ENCODE results near the gene MLKL.

Gene MLKL

DNA sequence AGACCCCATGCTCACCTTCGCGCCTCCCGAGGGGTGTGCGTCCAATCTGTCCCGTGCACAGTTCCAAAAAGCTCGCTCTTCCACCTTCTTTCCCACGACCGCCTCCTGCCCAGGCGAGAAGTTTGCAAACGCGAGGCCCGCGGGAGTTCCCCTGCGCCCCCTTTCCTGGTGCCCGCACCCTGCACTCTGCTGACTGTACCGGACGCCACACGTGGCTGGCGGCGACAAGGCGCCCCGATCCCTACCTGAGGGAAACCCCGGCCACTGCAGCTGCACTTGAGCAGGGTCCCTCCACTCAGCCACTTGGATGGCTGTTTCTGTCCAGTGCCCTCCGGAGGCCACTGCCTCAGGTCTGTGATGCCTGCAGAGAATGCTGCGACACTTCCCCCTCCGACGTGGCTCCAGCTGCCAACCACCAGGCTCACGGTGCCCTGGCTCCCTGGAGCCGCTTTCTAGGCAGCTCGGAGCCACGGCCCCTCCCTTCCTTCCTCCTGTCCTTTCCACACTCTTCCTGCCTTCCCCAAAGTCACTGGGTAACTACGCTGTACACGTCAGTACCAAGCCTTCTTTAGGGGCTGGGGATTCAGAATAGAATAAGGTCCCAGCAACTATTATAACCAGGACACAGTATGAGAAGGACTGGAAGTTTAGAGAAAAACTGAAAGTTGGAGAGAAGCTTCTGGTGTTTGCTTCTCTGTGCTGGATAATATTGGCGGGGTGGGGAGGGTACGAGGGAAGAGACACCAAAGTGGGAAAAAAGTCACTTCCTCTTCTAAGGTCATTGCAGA, at the start of gene MLKL:
Gene MLKL (minus strand): TSS at position 425 of the 788 bp plus-strand sequence. CDS start 5,105 bp downstream, outside the sequence.
- no peak for DNase-seq

DNA sequence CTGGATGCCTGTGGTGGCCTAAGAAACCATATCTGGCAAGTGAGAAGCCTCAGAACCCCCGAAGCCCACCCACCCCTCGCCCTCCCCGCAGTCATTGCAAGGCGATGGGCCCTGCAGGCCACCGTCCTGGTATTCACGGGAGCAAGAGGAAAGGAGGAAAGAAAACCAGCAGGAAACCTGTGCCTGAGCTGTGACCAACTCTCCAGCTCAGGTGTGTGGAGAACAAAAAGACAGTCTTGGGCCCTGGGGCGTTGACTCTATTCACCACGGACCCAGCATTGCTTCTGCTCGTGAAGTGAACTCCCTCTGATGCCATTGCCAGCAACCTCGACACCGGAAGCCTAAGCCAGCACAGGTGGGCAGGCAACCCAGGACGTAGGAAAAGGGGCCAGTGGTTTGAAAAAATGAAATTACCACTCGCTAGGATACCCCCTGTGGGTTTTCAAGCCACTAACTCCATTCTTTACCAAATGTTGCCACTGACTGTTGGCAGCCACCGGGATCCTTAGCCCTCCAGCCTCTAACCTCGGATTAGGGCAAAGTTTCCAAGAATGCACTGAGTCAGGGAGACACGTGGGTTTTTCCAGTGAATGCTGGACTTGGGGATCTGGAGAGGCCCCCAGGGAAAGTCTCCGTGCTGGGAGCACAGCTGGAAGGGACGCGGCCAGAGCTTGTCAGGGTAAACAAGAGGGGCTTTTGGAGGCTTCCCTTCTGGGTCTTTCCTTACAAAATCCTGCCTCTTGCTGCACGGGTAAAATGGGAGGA, 48.8 kb upstream of the MLKL start:
- DNase-seq: no peak

DNA sequence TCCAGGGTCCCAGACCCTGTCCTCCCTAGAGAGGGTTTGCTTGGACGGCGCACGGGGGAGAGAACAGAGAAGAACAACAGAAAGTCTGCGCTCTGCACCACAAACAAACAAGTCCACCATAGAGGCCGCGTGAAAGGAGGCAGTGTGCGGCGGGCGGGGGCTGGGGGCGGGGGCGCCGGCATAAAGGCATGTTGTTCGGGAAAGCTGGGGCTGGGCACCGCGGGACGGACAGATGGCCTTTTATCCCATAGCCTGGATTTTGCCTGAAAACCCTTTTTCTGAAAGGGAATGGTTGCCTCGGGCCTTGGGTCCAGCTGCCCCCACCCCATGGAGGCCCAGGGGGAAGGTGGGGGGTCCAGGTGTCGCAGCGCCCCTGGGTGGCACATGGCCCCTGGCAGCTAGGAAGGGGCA, 48.0 kb upstream of the MLKL start:
- no peak for DNase-seq

DNA sequence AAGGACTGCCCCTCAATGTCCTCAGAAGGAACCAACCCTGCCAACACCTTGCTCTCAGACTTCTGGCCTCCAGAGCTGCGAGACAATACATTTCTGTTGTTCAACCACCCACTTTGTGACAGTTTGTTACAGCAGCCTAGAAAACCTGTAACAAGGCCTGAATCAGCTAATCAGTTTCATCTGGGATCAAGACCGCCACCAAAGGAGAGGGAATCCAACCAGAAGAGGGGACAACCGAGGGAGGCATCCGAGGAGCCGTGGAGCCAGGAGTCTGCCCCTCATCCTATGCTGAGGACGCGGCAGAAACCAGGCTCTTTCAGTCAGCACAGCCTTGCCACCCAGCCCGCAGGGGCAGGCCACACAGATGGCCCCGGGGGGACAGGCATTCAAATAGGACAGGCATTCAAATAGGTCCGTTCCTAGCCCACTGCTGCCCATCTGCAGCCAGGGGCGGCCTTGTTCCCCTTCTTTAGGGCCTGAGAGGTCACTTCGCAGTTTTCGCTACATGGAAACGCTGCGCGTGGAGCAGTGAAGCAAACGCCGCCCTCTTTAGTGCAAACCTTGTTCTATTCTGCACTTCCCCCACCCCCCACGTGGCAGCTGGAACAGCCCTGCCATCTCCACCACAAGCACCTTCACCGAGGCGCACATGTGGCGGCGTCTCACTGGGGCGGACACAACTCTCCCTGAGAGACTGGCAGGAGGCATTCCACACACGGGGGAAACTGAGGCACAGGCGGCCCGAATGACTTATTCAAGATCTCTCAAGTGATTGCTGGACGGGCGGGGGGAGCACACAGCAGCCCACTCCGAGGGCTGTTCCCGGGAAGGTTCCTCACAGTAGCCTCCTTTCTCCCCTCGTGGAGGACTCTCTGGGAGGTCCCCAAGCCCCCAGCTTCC, 47.3 kb upstream of the MLKL start:
- DNase-seq: no peak

DNA sequence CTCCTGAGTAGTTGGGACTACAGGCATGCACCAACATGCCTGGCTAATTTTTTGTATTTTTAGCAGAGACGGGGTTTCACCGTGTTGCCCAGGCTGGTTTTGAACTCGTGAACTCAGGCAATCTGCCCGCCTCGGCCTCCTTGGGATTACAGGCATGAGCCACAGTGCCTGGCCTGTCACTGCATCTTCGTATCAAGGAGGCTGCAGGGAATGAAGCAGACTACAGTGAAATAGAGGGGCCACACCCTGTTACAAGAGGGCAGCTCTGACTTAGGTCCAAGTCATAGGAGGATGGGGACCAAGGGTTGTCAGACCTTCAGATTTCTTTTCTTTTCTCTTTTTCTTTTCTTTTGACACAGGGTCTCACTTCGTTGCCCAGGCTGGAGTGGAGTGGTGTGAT, 45.3 kb upstream of the MLKL start:
- DNase-seq: no peak

DNA sequence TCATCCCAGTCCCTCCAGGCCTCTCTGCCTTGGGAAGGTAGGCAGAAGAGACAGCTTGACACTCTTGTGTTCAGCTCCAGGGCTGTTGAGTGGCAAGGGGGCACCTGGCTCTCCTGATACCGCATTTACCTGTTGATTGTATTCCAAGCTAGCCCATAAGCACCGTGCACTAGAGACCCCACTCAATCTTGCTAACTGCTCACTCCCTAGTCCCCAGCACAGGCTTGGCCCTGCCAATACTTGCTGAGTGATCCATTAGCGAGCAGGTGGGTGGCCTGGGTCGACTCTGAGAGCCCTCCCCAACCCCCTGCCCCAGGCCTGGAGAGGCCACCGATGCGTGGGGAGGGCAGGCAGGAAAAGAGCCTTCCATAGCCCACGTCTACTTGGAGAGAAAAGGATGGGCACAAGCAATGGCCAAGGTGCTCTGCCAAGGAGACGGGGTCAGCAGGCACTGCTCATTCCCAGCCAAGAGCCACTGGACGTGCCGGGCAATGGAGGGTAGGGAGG, 44.5 kb upstream of the MLKL start:
- DNase-seq: no peak

DNA sequence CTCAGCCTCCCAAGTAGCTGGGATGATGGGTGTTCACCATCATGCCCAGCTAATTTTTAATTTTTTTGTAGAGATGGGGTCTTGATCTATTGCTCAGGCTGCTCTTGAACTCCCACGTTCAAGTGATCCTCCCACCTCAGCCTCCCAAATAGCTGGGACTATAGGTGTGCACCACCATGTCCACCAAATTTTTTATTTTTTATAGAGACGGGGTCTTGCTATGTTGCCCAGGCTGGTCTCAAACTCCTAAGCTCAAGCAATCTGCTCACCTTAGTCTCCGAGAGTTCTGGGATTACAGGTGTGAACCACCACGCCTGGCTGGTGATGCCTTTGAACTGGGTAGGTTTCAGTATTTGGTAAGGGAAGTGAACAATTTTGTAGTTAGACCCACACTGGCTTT, 43.9 kb upstream of the MLKL start:
- no peak for DNase-seq

DNA sequence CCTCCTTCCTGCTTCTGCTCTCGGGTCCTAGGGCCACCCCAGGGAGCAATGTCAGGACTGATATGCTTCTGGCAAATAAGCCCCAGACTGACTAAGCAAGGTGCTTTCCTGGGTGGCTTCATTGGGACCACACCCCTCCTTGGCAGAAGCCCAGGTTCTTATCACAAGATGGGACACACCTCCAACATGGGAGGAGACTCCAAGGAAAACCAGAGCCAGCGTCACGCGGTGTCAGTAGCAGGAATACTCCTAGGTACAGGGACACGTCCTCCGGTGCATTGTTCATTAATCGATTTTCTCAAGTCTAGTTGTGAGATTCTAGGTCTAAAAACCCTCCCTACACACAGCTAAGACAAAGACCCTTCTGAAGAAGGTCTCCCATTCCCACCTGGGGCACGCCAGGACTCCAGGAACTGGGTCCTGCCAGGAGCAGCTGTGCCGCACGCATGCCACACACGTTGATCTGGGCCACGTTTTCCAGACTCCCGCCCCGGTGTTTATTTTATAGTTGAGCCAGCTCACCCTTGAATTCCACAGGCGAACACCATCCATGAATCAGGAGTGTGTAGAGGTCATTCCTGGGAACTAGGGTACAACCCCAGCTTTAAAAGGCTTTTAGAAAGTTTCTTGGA, 43.1 kb upstream of the MLKL start:
- DNase-seq: peak; percentile 60

DNA sequence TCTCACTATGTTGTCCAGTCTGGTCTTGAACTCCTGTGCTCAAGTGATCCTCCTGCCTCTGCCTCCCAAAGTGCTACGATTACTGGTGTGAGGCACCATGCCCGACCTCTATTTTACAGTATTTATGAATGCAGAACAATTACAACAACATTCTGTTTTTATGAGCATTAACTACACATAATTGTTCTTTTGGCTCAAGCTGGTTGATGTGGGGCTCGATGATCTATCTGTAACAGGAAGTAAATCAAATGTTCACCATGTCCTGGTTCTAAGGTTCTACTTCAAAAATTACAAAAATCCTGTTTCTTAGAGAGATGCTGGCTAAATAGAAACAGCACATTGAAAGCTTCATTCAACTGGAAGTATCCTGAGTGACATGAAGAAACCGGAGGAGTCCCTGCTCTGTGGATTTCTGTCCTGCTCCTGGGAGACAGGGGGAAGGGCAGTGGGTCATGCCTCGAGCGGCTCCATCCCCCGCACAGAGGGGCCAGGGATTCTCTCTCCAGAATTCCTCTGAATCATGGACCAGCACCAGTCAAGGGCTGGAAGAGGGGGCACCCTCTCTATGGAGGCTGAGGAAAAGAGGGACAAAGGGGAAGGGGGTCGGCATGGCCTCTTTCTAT, 42.5 kb upstream of the MLKL start:
- no peak for DNase-seq

DNA sequence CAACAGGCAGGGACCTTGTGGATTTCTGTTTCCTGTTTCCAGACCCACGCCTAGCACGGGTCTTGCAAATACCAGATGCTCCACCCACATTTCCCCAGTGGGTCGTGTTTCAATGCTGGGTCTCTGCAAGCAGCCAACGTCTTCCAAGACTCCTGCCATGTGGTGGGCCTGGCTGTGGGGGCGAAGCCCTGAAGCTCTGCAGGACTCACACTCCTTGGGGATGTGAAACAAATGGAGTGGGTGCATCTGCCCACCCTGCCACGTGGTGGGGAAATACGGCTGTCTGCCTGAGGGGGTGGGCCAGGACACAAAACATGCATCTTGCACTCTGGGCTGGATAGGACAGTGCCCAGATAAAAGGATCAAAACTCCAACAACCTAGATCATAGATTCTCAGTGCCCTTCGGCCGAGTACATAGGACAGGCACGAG, 41.4 kb upstream of the MLKL start:
- no peak for DNase-seq

DNA sequence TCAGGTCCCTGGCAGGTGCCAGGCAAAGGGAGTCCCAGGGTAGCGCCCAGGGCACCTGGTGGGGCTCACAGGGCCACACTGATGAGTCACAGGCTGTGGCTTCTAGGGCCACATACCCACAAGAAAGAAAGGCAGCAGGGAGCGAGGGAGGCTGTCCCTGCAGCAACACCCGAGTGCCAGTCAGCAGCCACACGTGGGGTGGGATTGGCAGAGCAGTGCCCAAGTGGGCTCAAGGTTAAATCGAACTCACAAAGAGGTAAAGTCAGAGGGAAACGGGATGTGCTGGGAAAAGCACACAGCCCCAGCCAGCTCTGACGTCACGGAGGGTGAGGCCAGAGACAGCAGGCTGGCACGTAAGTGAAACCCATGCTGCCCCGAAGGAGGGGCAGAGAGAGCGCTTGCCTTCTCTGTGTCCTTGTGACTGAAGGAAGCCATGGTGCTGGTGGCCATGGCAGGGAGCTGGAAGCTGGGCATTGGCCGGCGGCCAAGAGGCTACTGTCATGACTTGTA, 40.2 kb upstream of the MLKL start:
- no peak for DNase-seq

DNA sequence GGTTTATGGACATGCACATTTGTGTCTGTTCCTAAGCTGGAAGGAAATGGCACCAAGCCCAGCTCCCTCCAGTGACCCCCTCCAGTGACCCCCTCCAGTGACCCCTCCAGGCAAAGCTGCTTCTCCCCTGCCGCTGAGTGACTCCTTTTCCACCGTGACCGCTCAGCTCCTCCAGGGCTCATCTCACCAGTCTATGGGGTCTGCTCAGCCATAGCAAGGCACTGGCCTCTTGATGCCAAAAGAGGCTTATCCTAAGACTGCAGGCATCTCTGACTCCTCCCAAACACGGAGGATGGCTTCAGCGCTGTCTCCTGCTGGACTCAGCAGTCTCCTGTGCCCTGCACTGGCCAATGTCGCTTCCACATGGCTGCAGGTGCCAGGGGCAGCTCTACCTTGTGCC, 38.6 kb upstream of the MLKL start:
- DNase-seq: no peak

DNA sequence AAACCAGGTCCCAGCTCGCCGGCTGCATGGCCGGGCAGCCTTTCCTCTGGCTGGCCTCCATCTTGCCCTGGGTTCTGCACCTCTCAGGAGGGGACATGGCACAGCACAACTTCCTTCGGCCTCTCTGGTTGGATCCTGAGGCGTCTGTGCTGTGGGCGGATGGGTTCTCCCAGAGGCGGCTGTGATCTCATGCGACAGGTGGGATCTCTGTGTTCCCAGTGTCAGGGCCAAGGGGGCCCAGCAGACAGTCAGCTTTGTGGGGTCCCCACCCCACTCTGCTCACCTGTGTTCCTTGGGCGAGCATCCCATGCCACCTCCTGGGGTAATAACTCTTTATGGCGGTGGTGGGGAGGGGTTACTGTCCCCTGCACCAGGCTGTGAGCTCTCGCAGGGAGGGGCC, 38.2 kb upstream of the MLKL start:
- DNase-seq: no peak

DNA sequence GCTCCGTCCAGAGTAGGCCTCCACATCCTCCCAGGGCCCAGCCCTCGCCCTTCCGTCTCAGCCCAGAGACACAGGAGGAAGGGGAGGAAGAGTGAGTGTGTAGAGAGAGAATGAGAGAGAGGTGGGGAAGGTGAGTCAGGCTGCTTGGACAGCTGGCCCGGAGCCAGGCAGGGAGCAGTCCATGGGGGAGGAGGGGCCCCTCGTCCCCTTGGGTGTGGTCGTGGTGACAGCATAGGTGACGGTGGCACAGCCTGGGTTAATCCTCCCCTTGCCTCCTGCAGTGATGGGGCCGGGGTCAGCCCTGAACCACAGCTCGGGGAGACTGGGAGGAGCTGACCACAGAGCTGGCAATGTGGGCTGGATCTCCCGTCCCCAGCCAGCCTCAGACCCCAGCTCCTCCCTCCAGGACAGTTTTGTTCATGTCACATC, 37.5 kb upstream of the MLKL start:
- DNase-seq: no peak

DNA sequence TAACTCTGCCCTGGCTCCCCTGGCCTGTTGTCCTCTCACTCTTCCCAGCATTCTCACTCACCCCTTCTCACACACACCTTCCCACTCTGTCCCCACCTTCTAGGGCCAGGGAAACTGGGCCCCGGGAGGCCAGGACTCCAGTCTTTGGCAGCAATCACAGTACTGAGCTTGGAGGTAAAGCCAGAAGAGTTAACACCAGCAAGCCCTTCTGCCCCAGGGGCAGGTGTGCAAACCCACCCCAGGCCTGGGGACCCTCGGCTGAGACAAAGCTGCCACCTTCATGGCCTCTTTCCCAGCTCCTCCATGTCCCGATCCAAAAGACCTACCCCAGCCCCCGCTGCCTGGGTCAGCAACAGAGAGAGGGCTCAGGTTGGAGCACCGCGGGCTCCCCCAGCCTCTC, 36.9 kb upstream of the MLKL start:
- no peak for DNase-seq

DNA sequence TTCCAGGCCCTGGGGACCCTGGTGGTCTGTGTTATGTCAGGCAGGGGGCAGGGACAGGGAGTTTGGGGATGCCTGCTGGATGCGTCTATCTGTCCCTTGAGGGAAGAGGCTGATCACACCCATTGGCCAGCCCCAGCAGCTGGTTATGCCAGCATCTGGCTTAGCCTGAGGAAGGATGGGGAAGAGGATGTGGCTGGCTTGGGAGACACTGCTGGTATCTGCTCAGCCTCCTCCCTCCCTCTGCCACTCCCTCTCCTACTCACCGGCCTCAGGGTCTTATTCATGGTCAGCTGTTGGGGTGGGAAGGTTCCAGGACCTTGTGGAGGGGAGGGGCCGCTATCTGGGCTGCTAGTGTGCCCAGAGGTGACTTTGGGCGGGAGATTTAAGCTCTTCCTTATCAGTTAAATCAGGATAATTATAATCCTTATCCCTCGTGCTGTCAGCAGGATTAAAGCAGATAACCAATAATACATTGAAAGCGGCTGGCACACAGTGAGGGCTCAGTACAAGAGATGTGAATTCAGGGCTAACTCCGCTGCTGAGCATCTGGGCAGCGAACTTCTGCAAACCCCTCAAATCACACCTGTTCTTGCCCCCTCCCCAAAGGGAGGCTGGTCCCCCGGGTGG, 36.0 kb upstream of the MLKL start:
- no peak for DNase-seq

DNA sequence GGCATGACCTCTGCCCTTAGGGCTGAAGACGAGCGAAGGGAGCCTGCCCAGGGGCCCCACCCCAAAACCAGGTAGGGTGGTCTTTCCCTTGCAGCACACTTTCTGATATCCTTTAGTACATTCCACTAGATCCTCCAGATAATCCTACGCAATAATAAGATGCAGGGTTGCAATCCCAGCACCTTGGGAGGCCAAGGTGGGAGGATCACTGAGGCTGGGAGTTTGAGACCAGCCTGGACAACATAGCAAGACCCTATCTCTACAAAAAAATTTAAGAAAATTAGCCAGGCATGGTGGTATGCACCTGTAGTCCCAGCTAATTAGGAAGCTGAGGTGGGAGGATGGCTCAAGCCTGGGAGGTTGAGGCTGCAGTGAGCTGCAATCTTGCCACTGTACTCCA, 34.9 kb upstream of the MLKL start:
- no peak for DNase-seq

DNA sequence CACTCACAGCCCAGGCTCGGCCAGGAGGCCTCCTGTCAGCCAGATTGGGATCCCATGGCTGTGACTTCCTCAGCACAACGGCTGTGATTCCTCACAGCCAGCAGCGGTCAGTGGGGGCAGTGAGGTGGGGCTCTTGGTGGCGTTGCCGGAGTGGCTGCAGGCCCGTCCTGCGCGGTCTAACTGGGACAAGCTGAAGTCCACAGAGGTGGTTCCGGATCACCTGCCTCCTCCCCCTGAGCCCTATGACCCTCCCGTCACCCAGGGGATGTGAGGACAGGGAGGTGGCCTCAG, 34.4 kb upstream of the MLKL start:
- DNase-seq: no peak

DNA sequence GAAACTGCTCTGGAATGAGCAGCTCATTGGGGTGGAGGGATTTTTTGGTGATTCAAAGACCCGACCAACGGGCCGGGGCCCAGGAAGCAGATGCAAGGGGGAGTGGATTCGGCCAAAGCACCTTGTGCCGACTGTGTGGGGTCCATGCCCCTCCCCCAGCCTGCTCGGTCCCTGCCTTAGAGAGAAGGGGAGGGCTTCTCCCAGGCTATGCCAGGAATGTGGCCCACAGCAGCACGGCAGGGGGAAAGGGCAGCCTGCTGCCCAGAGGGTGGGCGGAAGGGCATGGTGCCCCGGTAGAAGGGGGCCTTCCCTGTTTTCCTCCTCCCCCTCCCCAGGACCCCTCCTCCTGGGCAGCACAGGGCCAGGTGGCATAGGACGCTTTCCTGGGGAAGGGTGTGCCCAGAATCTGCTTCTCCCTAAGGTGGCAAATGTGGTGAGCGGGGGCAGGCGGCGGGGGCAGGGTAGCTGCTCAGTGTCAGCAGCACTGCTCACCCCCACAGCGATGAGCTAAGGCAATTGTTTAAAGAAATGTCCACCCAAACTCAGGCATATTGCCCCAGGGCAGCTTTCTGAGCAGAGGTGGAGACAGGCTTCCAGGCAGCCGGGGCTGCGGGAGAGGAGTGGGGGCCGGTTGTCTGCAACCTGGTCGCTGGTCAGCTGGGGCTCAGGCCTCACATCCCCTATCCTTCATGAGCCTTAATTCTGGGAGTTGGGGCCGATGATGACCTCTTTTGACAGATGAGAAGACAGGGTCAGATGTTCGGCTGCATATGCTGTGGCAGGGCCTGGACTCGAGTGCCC, 33.9 kb upstream of the MLKL start:
- no peak for DNase-seq

DNA sequence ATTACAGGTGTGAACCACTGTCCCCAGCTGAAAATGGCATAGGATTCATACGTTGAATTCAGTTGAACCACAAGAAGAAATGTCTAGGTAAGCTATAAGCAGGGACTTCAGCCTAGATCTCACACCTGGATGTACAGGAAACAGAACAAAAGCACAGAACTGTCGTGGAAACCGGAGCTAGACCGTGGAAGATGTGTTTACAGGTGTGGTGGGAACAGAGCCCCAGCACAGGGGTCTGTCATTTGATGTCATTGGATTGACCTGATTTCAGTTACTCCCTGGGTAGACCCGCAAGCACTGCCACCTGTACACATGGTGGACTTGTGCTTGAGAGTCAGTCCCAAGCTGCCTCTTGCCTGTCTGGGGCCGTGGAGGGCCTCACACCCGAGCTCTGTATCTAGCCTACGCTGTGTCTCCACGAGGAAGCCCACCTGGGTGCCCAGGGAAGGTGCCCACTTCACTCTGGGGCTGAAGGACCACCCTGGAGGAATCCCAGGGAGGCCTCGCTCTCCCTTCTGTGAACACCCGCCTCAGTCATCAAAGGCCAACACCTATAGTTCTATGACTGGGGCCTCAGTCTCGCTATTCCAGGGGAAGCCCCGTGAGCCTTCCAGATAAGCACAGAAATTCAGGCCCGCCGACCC, 32.2 kb upstream of the MLKL start:
- no peak for DNase-seq
